Mesenteric fat pad (tissue), 1 donor: ENCODE measurements around the gene CPSF6. TPM values are rescaled to one million over a fixed set of nuclear protein-coding genes. Genes with fewer than 3 reads are reported as not detected.
"Not testable (repeated sequence)": the region's sequence is repeated elsewhere in the genome, so short reads cannot be mapped to it uniquely, and the experiment has no call there.

Experiments
- DNase-seq: peaks from one replicate; pipeline ENCODE4 v3.0.0-alpha.2; 2020; ENCODE audit warnings: low spot score
- microRNA-seq: library from miRNA; unstranded; fragments of <30 nt; microRNA quantifications from one replicate; pipeline ENCODE4 v1.2.0, GENCODE V29; 2020; ENCODE audit warnings: borderline number of aligned reads
- total RNA-seq: library from RNA; stranded (reverse); fragmentation: NEBNext Ultra II Directional; extraction: Animal tissue kit (Norgen Biotek cat#: 25700); gene quantifications from one replicate; pipeline ENCODE4 v1.2.1, GENCODE V29; 2021
- donor health status: DM: yes; HTN: yes; CAD: no.

The CPSF6 gene
- total RNA-seq, 1 donor from 2014 or later: 44.7 TPM

DNA sequence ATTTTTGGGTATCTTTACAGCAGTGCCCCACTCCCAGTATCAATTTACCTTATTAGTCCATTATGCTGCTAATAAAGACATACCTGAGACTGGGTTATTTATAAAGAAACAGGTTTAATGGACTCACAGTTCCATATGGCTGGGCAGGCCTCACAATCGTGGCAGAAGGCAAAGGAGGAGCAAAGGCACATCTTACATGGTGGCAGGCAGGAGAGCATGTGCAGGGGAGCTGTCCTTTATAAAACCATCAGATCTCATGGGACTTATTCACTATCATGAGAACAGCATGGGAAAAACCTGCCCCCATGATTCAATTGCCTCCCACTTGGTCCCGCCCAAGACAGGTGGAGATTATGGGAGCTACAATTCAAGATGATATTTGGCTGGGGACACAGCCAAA is 77.9 kb downstream of the CPSF6 start:
- DNase-seq: not testable (repeated sequence)

DNA sequence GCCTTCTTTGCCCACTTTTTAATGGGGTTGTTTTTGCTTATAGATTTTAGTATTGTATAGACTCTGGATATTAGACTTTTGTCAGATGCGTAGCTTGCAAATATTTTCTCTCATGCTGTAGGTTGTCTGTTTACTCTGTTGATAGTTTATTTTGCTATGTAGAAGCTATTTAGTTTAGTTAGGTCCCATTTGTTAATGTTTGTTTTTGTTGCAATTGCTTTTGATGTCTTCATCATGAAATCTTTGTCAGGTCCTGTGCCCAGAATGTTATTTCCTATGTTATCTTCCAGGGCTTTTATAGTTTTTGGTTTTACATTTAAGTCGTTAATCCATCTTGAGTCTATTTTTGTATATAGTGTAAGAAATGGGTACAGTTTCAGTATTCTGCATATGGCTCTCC is 78.9 kb downstream of the CPSF6 start:
- DNase-seq: no peak

DNA sequence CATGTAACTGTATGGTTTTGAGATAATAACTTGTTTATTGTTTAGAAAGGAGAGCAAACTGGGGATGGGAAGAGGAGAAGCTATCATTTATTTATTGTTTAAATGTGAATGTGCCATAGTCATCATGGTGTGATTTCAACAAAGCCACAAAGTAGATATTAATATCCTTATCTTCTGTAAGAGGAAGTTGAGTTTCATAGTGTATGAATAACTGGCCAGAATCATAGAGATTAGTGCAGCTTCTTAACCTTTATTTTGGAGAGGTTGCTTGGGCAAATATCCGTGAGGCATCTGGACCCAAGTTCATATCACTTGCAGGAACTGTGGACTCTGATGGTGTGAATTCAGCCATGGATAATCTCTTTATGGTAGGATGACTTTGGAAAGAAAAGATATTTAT is 82.0 kb downstream of the CPSF6 start:
- no peak for DNase-seq

Small RNA genes within 50 kb of the gene (microRNA-seq; reads per million reads assigned to microRNA genes)
- not detected for gene MIR1279

Other genes with a start within 250 kb of the CPSF6 start
- gene LYZ, start 108.8 kb downstream of the CPSF6 start, total RNA-seq: 81.9 TPM
- gene YEATS4, start 120.2 kb downstream of the CPSF6 start, total RNA-seq: 4.5 TPM
- 37.8 TPM for gene FRS2, start 230.8 kb downstream of the CPSF6 start, total RNA-seq